Measurements from ENCODE around the gene SUFU. TPM values are rescaled to one million over a fixed set of nuclear protein-coding genes. Genes with fewer than 3 reads are reported as not detected.
A peak's percentile ranks its signal among the peaks of the same experiment; 100 is the strongest.

The SUFU gene
- total RNA-seq, 1 donor: 3.6 TPM

GRCh38 chr10:102540023-102540422 lies 36.3 kb downstream of the SUFU start:
- H4K20me1 ChIP-seq (ENCODE audit: insufficient read depth, low read length): peaks cover 9% of the 10 kb centered on the region
- peak; percentile 47 for TF ChIP-seq CTCF (IDR thresholded peaks at IDR 0.05; ENCODE audit: extremely low read depth, low read depth, low read length)
- H3K36me3 ChIP-seq (ENCODE audit: insufficient read depth, low read length): no peaks in the 10 kb centered on the region
- no peak overlapping the region for H3K4me3 ChIP-seq (ENCODE audit: insufficient read depth, low read length)
- H3K4me1 ChIP-seq (ENCODE audit: insufficient read depth, low read length): no peaks in the 10 kb centered on the region
- H3K79me2 ChIP-seq (ENCODE audit: insufficient read depth, low read length): peaks cover 5% of the 10 kb centered on the region
- no peak overlapping the region for H2AFZ ChIP-seq (ENCODE audit: low read length)
- no peaks in the 10 kb centered on the region for H3K9me3 ChIP-seq (ENCODE audit: low read depth, low read length)
- H3K27ac ChIP-seq (ENCODE audit: low read depth, low read length): no peak overlapping the region
- peak; percentile 52 for DNase-seq (ENCODE audit: insufficient read length, low spot score, missing footprints)
- H3K27me3 ChIP-seq (ENCODE audit: insufficient read depth, low read length): no peaks in the 10 kb centered on the region
- H3K4me2 ChIP-seq (ENCODE audit: insufficient read depth, low read length): no peak overlapping the region

GRCh38 chr10:102542800-102543418 lies 39.1 kb downstream of the SUFU start:
- Histone ChIP-seq H3K79me2 (ENCODE audit: insufficient read depth, low read length) (peaks cover 3% of the 10 kb centered on the region), H3K4me2 (ENCODE audit: insufficient read depth, low read length) (no peak overlapping the region), H3K4me1 (ENCODE audit: insufficient read depth, low read length) (peaks cover 13% of the 10 kb centered on the region), H3K36me3 (ENCODE audit: insufficient read depth, low read length) (no peaks in the 10 kb centered on the region), H3K27ac (ENCODE audit: low read depth, low read length) (no peak overlapping the region), H3K9me3 (ENCODE audit: low read depth, low read length) (no peaks in the 10 kb centered on the region), H2AFZ (ENCODE audit: low read length) (no peak overlapping the region), H3K27me3 (ENCODE audit: insufficient read depth, low read length) (no peaks in the 10 kb centered on the region), H3K4me3 (ENCODE audit: insufficient read depth, low read length) (no peak overlapping the region), H4K20me1 (ENCODE audit: insufficient read depth, low read length) (peaks cover 20% of the 10 kb centered on the region)
- no peak for DNase-seq (ENCODE audit: insufficient read length, low spot score, missing footprints)
- TF ChIP-seq CTCF (IDR thresholded peaks at IDR 0.05; ENCODE audit: extremely low read depth, low read depth, low read length): no peak

- Histone ChIP-seq H3K9me3 (ENCODE audit: low read depth, low read length) (no peaks in the 10 kb centered on the region), H3K4me3 (ENCODE audit: insufficient read depth, low read length) (no peak overlapping the region), H3K4me1 (ENCODE audit: insufficient read depth, low read length) (peaks cover 13% of the 10 kb centered on the region), H3K27ac (ENCODE audit: low read depth, low read length) (no peak overlapping the region), H2AFZ (ENCODE audit: low read length) (no peak overlapping the region), H3K36me3 (ENCODE audit: insufficient read depth, low read length) (peaks cover 4% of the 10 kb centered on the region), H3K27me3 (ENCODE audit: insufficient read depth, low read length) (no peaks in the 10 kb centered on the region), H3K79me2 (ENCODE audit: insufficient read depth, low read length) (peaks cover 7% of the 10 kb centered on the region), H4K20me1 (ENCODE audit: insufficient read depth, low read length) (peaks cover 30% of the 10 kb centered on the region), H3K4me2 (ENCODE audit: insufficient read depth, low read length) (no peak overlapping the region)
- DNase-seq (ENCODE audit: insufficient read length, low spot score, missing footprints): no peak
- TF ChIP-seq CTCF (IDR thresholded peaks at IDR 0.05; ENCODE audit: extremely low read depth, low read depth, low read length): no peak
These were observed 41.6 kb downstream of the SUFU start for GRCh38 chr10:102545265-102545871.

GRCh38 chr10:102545997-102546396 lies 42.2 kb downstream of the SUFU start:
- peaks cover 7% of the 10 kb centered on the region for H3K79me2 ChIP-seq (ENCODE audit: insufficient read depth, low read length)
- no peak for TF ChIP-seq CTCF (IDR thresholded peaks at IDR 0.05; ENCODE audit: extremely low read depth, low read depth, low read length)
- no peaks in the 10 kb centered on the region for H3K9me3 ChIP-seq (ENCODE audit: low read depth, low read length)
- no peak overlapping the region for H3K27ac ChIP-seq (ENCODE audit: low read depth, low read length)
- no peak overlapping the region for H3K4me3 ChIP-seq (ENCODE audit: insufficient read depth, low read length)
- peaks cover 4% of the 10 kb centered on the region for H3K36me3 ChIP-seq (ENCODE audit: insufficient read depth, low read length)
- H4K20me1 ChIP-seq (ENCODE audit: insufficient read depth, low read length): peaks cover 30% of the 10 kb centered on the region
- DNase-seq (ENCODE audit: insufficient read length, low spot score, missing footprints): no peak
- H3K27me3 ChIP-seq (ENCODE audit: insufficient read depth, low read length): no peaks in the 10 kb centered on the region
- H3K4me1 ChIP-seq (ENCODE audit: insufficient read depth, low read length): peaks cover 13% of the 10 kb centered on the region
- H2AFZ ChIP-seq (ENCODE audit: low read length): no peak overlapping the region
- H3K4me2 ChIP-seq (ENCODE audit: insufficient read depth, low read length): no peak overlapping the region

Measured in osteoblast (primary cell).